COR-L47 (cell line): Measurements from ENCODE around the gene UBR2.
"Not testable (repeated sequence)": the region's sequence is repeated elsewhere in the genome, so short reads cannot be mapped to it uniquely, and the experiment has no call there.

Experiments used
- DNase-seq: peaks from one replicate; lab custom pipeline; 2025; lab: John Stamatoyannopoulos, UW

UBR2 gene

GRCh38 chr6:42555477-42556457 lies 8.1 kb upstream of the UBR2 start:
- no peak for DNase-seq

GRCh38 chr6:42556462-42556861 lies 7.4 kb upstream of the UBR2 start:
- DNase-seq, result no peak

DNA sequence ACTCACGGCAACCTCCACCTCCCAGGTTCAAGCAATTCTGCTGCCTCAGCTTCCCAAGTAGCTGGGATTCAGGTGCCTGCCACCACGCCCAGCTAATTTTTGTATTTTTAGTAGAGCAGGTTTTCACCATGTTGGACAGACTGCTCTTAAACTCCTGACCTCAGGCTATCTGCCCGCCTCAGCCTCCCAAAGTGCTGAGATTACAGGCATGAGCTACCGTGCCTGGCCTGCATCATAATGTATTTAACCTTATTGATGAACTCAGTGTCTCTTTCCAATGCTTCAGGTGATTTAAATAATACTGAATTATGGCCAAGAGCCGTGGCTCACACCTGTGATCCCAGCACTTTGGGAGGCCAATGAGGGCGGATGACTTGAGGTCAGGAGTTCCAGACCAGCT lies 4.6 kb upstream of the UBR2 start:
- DNase-seq, result not testable (repeated sequence)

GRCh38 chr6:42561986-42562385 lies 1.8 kb upstream of the UBR2 start:
- DNase-seq, result no peak

- no peak for DNase-seq
Observed at GRCh38 chr6:42562788-42563405, 932 bp upstream of the UBR2 start.

- no peak for DNase-seq
Observed at GRCh38 chr6:42564506-42564825, 637 bp downstream of the UBR2 start.

- DNase-seq, result no peak
Observed at GRCh38 chr6:42565823-42566613, 2.2 kb downstream of the UBR2 start.

DNA sequence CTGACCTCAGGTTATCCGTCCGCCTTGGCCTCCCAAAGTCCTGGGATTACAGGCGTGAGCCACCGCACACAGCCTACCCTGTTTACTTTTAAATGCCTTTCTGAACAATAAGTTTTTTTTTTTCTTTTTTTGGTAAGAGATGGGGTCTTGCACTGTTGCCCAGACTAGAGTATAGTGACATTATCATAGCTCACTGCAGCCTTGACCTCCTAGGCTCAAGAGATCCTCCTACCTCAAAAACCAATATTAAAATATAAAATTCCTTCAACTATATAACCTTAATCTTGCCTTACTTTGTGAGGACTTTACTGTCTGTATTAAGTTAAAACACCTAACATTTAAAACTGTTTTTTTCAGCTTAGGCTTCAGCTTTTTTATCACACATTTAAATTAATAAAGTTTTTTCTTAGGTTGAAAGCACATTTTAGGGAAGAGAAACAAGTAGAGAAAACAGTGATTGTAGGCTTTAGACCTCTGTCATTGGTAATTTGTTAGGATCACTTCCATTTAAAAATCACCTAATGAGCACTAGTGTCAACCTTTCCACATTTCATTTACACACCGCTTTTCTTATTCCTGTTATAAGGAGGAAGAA lies 2.9 kb downstream of the UBR2 start:
- DNase-seq, result no peak

DNA sequence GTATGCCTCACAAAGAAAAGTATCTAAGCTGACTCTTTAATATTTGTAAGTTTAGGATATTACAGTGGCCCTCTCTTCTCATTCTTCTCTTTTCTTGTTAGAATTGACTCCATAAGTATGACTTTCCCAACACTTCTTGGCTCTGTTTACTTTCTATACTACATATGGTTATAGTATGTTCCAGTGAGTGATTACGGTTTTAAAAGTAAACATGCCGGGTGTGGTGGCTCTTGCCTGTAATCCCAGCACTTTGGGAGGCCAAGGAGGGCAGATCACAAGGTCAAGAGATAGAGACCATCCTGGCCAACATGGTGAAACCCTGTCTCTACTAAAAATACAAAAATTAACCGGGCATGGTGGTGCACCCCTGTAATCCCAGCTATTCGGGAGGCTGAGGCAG lies 3.4 kb downstream of the UBR2 start:
- not testable (repeated sequence) for DNase-seq

DNA sequence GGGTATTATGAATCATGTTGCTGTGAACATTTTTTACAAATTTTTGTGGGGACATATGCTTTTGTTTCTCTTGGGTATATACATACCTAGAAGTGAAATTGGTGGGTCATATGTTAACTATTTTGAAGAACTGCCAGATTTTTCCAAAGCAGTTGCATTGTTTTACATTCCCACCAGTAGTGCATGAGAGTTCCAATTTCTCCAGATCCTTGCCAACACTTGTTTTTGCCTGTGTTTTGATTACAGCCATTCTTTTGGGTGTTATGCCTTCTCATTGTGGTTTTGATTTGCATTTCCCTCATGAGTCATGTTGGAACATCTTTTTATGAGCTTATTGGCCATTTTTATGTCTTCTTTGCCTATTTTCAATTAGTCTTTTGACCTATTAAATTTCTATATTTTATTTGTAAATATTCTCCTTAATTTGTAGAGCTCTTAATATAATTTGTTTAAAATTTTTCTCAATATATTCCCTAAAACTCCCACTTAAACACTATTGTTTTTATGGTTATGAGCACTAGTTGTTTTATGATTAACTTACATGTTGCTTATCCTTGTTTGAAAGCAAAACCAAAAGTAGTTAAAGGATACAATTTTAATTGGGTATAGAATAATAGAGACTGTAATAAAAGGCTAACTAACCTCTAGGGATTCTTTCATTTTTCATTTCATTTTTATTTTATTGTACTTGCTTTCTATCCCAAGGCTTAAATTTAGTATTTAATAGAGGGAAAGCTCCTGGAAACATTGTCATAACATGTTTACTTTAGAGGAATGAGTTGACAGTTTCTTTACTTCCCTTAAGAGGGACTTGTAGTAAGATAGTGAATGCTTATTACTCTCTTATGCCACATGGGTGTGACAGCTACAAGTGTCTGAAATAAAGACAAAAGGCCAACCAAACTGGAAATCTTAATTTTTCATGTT lies 5.5 kb downstream of the UBR2 start:
- DNase-seq, result no peak

GRCh38 chr6:42571611-42572342 lies 7.9 kb downstream of the UBR2 start:
- DNase-seq, result no peak

GRCh38 chr6:42572523-42572922 lies 8.7 kb downstream of the UBR2 start:
- no peak for DNase-seq

DNA sequence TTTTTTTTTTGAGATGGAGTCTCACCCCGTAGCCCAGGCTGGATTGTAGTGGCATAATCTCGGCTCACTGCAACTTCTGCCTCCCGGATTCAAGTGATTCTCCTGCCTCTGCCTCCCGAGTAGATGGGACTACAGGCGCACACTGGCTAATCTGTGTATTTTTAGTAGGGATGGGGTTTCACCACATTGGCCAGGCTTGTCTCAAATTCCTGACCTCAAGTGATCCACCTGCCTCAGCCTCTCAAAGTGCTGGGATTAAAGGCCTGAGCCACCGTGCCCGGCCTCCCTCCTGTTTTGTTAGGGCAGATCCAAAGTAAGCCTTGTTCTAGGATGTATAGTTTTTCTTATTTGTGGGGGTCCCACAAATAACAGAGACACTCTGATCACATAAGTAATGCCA lies 12.7 kb downstream of the UBR2 start:
- not testable (repeated sequence) for DNase-seq

DNA sequence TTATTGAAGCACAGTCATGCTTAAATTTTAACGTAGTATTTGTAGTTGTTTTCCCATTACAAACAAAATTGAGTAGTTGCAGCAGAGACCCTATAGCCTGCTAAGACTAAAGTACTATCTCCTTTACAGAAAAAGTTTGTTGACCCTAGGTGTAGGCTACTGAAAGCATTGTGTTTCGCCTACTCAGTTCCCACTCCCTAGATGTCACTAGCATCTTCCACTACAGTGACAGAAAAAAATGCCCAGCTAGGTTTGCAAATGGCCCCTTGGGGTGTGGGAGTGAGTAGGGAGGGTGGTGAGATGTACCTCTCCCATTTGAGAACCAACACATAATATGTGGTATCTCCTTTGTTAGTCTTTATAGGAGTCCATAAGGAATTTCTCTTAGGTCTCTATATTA lies 34.5 kb downstream of the UBR2 start:
- DNase-seq, result no peak

GRCh38 chr6:42599558-42599957 lies 35.7 kb downstream of the UBR2 start:
- no peak for DNase-seq

DNA sequence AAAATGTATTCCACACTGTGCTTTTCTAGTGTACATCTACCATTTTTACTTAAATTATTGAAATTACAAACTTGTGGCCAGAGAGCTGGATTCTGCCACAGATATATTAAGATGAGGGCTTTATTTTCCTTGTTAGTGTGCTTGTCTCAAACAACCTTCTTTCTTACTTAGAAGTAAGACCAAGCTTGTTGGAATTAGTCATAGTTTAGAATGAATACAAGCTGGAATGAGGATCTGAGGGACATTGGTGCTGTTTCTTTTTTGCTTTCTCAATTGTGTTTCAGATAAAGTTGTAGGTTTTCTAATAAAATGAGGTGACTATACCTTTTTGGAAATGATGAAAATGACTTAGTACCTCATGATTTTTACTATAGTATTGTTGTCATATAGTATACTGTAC lies 40.3 kb downstream of the UBR2 start:
- DNase-seq, result no peak

- not testable (repeated sequence) for DNase-seq
Observed at GRCh38 chr6:42604699-42605098, 40.9 kb downstream of the UBR2 start.

GRCh38 chr6:42610416-42610815 lies 46.6 kb downstream of the UBR2 start:
- DNase-seq, result no peak

- DNase-seq, result no peak
Observed at GRCh38 chr6:42615518-42615917, 51.7 kb downstream of the UBR2 start.

DNA sequence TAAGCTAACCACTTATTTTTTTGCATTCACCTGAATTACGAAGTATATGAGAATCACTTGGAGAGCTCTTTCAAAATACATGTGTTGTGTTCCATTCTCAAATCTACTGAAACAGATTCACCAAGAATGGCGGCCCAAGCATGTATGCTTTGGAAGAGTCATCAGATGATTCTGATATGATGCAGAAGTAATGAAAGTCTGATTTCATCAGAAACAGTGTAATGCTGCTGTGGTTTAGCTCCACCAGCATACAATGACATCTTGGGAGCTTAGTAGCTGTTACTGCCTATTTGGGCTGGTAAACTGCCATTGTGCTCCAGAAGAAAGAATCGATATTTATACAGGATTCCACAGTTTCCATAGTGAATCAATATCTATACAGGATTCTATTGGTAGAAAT lies 52.9 kb downstream of the UBR2 start:
- no peak for DNase-seq

GRCh38 chr6:42618105-42618504 lies 54.3 kb downstream of the UBR2 start:
- no peak for DNase-seq
